HepG2 (cell line): ENCODE results near the gene CRISPLD2. TPM values are rescaled to one million over a fixed set of nuclear protein-coding genes. Genes with fewer than 3 reads are reported as not detected.

Experiments used
- CERS6 ChIP-seq: sonication (generic); formaldehyde crosslinking; IDR thresholded peaks from 2 replicates; pipeline ENCODE4 v1.5.0; 2020; ENCODE audit warnings: missing genetic modification reagents
- MED13 ChIP-seq: sonication (generic); formaldehyde crosslinking; IDR thresholded peaks from 2 replicates; pipeline ENCODE4 v1.5.0; 2020; ENCODE audit warnings: missing genetic modification reagents
- MTF2 ChIP-seq: sonication (generic); formaldehyde crosslinking; IDR thresholded peaks from 2 replicates; pipeline ENCODE4 v1.5.0; 2020; ENCODE audit warnings: missing genetic modification reagents, borderline replicate concordance
- NR2F2 ChIP-seq: IDR thresholded peaks from 2 replicates; pipeline ENCODE4 v1.6.1; 2012; ENCODE audit warnings: low read depth, inconsistent platforms, borderline replicate concordance
- RBAK ChIP-seq: sonication (generic); formaldehyde crosslinking; IDR thresholded peaks from 2 replicates; pipeline ENCODE4 v1.5.1; 2020; ENCODE audit warnings: mild to moderate bottlenecking, missing genetic modification reagents
- ZFY ChIP-seq: sonication (generic); formaldehyde crosslinking; IDR thresholded peaks from 2 replicates; pipeline ENCODE4 v1.4.0; 2020; ENCODE audit warnings: missing genetic modification reagents
- ZNF225 ChIP-seq: sonication (generic); formaldehyde crosslinking; IDR thresholded peaks from 2 replicates; pipeline ENCODE4 v1.4.0; 2020; ENCODE audit warnings: mild to moderate bottlenecking, missing genetic modification reagents
- ZNF468 ChIP-seq: sonication (generic); formaldehyde crosslinking; IDR thresholded peaks from 2 replicates; pipeline ENCODE4 v1.8.0; 2022; ENCODE audit warnings: mild to moderate bottlenecking, moderate library complexity, missing genetic modification reagents
- ZNF687 ChIP-seq: sonication (generic); formaldehyde crosslinking; IDR thresholded peaks from 2 replicates; pipeline ENCODE4 v1.5.1; 2020; ENCODE audit warnings: mild to moderate bottlenecking, missing genetic modification reagents, moderate library complexity
- polyA plus RNA-seq, 8 experiments: library from polyadenylated mRNA; depleted of rRNA in 3 of 8; stranded (reverse) in 7 of 8; unstranded in 1 of 8; fragments of >200 nt; fragmentation: Illumina TruSeq in 4 of 8; extraction: Trizol in 4 of 8; gene quantifications; 2 replicates each; pipeline versions ENCODE4 v1.2.1 to v1.2.3, GENCODE V29; 2011 to 2016; ENCODE audit warnings: low read depth in 4 of 8, missing spikeins in 1 of 8, mixed read lengths in 1 of 8; ENCODE audit not compliant: insufficient read depth in 1 of 8
- total RNA-seq, 5 experiments: library from RNA; depleted of rRNA; stranded (reverse); fragments of >200 nt; fragmentation: Illumina TruSeq; extraction: Trizol; gene quantifications; 2 replicates each; pipeline ENCODE4 v1.2.3, GENCODE V29; 2016; ENCODE audit warnings: low read depth in 1 of 5
- TF ChIP-seq, protein P1 (sequence below): IDR thresholded peaks from 2 replicates; pipeline ENCODE4 v1.6.1; 2016; ENCODE audit warnings: low read depth, borderline replicate concordance

CRISPLD2 gene
- total and polyA plus RNA-seq, 2 of the 13 experiments (the other 11 are each of a cell fraction or from before 2014, with no cell fraction given), result 0.04 to 0.31 TPM

- peak; percentile 41 for TF ChIP-seq ZNF687
- no peak for TF ChIP-seq RBAK (CRISPR knock-in tag)
- TF ChIP-seq, protein P1, sequence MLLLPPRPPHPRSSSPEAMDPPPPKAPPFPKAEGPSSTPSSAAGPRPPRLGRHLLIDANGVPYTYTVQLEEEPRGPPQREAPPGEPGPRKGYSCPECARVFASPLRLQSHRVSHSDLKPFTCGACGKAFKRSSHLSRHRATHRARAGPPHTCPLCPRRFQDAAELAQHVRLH (CRISPR knock-in tag), result no peak
- TF ChIP-seq ZFY (CRISPR knock-in tag), result 0 out of 2 replicates have a peak, but pooled peaks have one; percentile 17
- no peak for TF ChIP-seq ZNF225
- TF ChIP-seq MED13 (CRISPR knock-in tag), result no peak
- TF ChIP-seq NR2F2, result no peak
- TF ChIP-seq ZNF468 (CRISPR knock-in tag), result no peak
- no peak for TF ChIP-seq CERS6 (CRISPR knock-in tag)
- TF ChIP-seq MTF2, result peak; percentile 56; the same call in 1 of the 2 replicates
These were observed 108.1 kb downstream of the CRISPLD2 start (continued) for GRCh38 chr16:84927621-84928591.
